Measurements from ENCODE around the gene GPC5.

DNA sequence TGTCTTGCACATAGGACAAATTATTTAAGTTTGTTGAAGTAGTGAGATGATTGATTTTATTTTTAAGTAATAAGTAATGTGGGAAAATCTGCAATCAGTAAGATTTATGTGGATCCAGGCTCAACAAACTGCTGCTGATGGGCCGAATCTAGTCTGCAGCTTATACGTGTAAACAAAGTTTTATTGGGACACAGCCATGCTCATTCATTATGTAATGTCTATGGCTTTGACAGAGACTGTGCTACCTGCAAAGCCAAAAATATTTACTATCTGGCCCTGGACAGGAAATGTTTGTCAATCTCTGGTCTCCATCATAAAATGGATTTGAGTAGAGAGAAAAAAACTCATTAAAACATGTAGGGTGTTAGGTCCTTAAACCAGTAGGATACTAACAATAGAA, 728.0 kb downstream of the GPC5 start:
- TF ChIP-seq, protein P1, sequence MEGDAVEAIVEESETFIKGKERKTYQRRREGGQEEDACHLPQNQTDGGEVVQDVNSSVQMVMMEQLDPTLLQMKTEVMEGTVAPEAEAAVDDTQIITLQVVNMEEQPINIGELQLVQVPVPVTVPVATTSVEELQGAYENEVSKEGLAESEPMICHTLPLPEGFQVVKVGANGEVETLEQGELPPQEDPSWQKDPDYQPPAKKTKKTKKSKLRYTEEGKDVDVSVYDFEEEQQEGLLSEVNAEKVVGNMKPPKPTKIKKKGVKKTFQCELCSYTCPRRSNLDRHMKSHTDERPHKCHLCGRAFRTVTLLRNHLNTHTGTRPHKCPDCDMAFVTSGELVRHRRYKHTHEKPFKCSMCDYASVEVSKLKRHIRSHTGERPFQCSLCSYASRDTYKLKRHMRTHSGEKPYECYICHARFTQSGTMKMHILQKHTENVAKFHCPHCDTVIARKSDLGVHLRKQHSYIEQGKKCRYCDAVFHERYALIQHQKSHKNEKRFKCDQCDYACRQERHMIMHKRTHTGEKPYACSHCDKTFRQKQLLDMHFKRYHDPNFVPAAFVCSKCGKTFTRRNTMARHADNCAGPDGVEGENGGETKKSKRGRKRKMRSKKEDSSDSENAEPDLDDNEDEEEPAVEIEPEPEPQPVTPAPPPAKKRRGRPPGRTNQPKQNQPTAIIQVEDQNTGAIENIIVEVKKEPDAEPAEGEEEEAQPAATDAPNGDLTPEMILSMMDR (IDR thresholded peaks at IDR 0.05): no peak
- no peak for TF ChIP-seq RCOR1 (IDR thresholded peaks at IDR 0.05; ENCODE audit: low read depth, low read length)
- TF ChIP-seq, protein P2, sequence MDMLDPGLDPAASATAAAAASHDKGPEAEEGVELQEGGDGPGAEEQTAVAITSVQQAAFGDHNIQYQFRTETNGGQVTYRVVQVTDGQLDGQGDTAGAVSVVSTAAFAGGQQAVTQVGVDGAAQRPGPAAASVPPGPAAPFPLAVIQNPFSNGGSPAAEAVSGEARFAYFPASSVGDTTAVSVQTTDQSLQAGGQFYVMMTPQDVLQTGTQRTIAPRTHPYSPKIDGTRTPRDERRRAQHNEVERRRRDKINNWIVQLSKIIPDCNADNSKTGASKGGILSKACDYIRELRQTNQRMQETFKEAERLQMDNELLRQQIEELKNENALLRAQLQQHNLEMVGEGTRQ (IDR thresholded peaks at IDR 0.05): no peak
- no peak for TF ChIP-seq MAFK (IDR thresholded peaks at IDR 0.05; ENCODE audit: partially characterized antibody)
- no peak for TF ChIP-seq POLR2A (IDR thresholded peaks at IDR 0.05; ENCODE audit: low read length)

All from A549 (cell line).